GM12872 (cell line): ENCODE results near the gene KCNK7.

Experiments
- TF ChIP-seq, protein P1 (sequence below): IDR thresholded peaks from 3 replicates; pipeline ENCODE4 v1.5.1; 2011; ENCODE audit warnings: low read depth, mild to moderate bottlenecking, low read length, moderate library complexity; ENCODE audit not compliant: insufficient read depth

The KCNK7 gene

DNA sequence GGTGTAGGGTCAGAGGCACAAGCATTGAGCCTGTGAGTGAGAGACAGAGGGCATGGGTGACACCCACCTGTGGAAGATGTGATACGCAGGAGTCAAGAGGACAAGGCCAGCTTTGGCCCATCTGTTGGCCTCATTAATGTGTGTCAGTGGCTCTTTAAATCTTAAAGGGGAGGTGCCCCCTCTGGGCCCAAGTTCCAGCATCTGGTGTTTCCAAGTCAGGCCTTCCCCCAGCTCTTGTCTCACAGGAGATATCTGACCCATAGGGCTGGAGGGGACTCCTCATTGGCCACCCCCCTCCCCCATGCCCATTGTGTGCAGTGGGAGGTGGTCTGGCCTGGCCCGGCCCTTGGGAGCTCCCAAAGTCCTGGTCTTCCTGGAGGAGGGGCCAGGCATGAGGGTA, 8.9 kb downstream of the KCNK7 start:
- TF ChIP-seq, protein P1, sequence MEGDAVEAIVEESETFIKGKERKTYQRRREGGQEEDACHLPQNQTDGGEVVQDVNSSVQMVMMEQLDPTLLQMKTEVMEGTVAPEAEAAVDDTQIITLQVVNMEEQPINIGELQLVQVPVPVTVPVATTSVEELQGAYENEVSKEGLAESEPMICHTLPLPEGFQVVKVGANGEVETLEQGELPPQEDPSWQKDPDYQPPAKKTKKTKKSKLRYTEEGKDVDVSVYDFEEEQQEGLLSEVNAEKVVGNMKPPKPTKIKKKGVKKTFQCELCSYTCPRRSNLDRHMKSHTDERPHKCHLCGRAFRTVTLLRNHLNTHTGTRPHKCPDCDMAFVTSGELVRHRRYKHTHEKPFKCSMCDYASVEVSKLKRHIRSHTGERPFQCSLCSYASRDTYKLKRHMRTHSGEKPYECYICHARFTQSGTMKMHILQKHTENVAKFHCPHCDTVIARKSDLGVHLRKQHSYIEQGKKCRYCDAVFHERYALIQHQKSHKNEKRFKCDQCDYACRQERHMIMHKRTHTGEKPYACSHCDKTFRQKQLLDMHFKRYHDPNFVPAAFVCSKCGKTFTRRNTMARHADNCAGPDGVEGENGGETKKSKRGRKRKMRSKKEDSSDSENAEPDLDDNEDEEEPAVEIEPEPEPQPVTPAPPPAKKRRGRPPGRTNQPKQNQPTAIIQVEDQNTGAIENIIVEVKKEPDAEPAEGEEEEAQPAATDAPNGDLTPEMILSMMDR, result no peak

DNA sequence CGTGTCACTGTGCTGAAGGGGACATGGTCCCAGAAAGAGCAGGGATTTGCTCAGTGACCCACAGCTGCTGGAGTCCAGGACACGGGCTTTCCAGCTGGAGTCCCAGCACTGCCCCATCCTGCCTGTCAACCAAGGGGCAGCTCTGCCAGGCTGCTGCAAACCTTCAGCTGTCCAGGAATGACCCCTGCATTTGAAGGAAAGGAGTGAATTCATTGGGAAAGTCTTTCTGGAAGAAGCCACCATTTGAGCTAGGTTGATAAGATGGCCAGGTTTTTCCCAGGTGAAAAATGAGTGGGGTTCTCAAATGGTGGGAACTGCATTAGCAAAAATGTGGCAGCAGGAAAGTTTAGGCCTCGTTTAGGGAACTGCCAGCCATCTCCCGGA, 9.4 kb downstream of the KCNK7 start:
- TF ChIP-seq, protein P1, result no peak

DNA sequence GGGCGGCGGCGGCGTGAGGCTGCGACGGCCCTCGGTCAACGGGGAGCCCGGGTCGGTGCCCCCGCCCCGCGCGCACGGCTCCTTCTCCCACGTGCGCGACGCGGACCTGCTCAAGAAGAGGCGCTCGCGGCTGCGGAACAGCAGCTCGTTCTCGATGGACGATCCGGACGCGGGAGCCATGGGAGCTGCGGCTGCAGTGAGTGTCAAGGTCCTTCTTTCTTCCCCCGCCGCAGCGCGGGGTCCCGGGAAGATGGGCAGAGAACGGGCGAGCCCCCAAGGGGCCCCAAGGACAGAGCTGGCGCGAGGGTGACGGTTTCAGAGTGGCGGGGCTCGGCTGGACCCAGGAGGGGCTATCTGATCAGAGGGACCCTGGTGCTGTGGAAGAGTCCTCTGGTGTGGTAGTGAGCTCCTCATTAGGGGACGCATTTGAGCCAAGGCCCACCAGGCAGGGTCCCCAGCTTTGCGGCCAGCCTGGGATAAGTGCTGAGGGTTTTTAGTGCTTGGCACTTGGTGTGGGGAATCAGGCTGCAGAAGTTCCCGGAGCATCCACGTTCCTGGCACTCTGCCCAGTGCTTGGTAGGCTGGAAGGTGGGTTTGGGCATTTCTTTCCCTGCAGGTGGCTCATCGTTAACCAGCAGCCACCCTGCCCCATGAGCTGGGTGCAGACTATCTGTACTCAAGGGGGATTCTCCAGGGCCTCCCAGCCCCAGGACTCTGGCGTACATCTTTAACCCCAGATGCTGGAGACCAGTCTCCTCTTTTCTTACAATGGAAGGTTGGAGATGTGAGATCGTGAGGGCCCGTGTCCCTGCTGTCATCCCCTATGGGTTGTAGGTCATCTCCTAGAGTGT, 10.0 kb downstream of the KCNK7 start:
- TF ChIP-seq, protein P1, result no peak

DNA sequence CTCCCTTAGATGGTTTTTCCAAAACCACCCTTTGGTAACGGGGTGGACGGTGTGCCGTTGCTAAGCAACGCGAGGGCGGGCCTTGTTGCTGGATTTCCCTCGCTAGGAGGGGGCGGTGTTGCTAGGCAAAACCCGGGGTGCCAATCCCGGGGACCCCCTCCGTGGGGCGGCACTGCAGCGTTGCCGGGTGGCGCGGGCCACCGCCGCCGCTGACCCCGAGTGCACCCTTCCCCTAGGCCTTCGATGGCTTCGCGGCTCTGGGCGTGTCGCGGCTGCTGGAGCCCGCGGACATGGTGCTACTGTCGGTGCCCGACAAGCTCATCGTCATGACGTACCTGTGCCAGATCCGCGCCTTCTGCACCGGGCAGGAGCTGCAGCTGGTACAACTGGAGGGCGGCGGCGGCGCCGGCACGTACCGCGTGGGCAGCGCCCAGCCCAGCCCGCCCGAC, 10.9 kb downstream of the KCNK7 start:
- TF ChIP-seq, protein P1, result no peak

DNA sequence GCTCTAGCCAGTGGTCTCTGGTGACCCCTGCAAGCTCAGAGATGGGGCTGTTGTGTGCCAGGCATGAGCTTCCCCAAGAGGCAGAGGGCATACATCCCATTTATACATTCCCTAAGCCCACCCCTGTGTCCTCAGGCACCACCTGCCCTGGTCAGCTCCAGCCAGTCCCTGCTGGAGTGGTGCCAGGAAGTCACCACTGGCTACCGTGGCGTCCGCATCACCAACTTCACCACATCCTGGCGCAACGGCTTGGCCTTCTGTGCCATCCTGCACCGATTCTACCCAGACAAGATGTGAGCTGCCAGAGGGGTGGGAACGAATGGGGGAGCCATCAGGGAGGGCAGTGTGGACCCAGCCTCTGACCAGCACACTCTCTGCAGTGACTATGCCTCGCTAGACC, 11.5 kb downstream of the KCNK7 start:
- TF ChIP-seq, protein P1, result no peak

DNA sequence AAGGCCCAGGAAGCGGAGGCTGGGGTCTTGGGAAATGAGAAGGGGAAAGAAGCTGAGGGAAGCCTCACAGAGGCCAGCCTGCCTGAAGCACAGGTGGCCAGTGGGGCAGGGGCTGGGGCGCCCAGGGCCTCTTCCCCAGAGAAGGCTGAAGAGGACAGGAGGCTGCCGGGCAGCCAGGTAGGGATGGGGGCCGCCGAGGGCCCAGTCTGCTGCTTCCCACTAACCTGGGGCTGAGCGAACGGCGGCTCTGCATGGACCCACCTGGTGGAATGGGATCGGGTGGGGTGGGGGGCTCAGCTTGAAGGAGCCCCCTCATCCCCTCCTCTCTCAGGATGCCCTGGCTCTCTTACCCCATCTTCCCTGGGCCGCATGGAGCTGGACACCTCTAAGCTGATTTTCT, 12.0 kb downstream of the KCNK7 start:
- TF ChIP-seq, protein P1, result no peak

DNA sequence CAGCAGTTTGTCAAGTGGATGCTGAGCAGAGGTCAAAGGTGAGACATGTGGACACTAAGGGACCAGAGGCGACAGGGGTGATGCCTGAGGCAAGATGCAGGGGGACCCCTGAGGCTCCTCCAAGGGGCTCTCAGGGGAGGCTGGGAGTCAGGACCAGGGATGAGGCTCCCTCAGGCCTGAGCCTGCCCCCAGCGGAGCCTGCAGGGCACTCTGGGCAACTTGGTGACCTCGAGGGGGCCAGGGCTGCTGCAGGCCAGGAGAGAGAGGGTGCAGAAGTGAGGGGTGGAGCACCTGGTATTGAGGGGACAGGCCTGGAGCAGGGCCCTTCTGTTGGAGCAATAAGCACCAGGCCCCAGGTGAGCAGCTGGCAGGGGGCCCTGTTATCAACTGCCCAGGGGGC, 13.7 kb downstream of the KCNK7 start:
- TF ChIP-seq, protein P1, result no peak
